Endothelial cell of umbilical vein (primary cell): Measurements from ENCODE around the gene C6orf89.

Experiments
- CTCF ChIP-seq, 2 donors: IDR thresholded peaks; 1 replicate in 1 of 2; 2 replicates in 1 of 2; pipeline ENCODE4 v1.5.1; 2011; ENCODE audit warnings: low read length in 2 of 2, mild to moderate bottlenecking in 2 of 2, moderate library complexity in 2 of 2, control low read depth in 1 of 2, inconsistent platforms in 1 of 2, low read depth in 1 of 2; ENCODE audit not compliant: insufficient read depth in 1 of 2; ENCODE audit errors: extremely low read depth in 1 of 2
- FOS ChIP-seq: IDR thresholded peaks from 2 replicates; pipeline ENCODE4 v1.6.1; 2011; ENCODE audit warnings: mild to moderate bottlenecking, low read length, moderate library complexity, borderline replicate concordance; ENCODE audit not compliant: insufficient read depth
- MYC ChIP-seq: IDR thresholded peaks from one replicate; pipeline ENCODE4 v1.6.1; 2011; ENCODE audit warnings: mild to moderate bottlenecking, low read depth, low read length

- TF ChIP-seq CTCF (IDR thresholded peaks at IDR 0.05; ENCODE audit: extremely low read depth in 1 of 2, insufficient read depth in 1 of 2, low read depth in 1 of 2, low read length in 2 of 2) (no peak), MYC (no peak), FOS (no peak)
Observed at GRCh38 chr6:36917541-36918193, 31.9 kb downstream of the C6orf89 start.
